Eye (tissue), 1 donor: ENCODE results near the gene DACT3.
A peak's percentile ranks its signal among the peaks of the same experiment; 100 is the strongest.
"Not testable (repeated sequence)": the region's sequence is repeated elsewhere in the genome, so short reads cannot be mapped to it uniquely, and the experiment has no call there.

ENCODE experiments used
- DNase-seq: peaks from one replicate; pipeline ENCODE4 v3.0.0-alpha.2; 2015

Gene DACT3

DNA sequence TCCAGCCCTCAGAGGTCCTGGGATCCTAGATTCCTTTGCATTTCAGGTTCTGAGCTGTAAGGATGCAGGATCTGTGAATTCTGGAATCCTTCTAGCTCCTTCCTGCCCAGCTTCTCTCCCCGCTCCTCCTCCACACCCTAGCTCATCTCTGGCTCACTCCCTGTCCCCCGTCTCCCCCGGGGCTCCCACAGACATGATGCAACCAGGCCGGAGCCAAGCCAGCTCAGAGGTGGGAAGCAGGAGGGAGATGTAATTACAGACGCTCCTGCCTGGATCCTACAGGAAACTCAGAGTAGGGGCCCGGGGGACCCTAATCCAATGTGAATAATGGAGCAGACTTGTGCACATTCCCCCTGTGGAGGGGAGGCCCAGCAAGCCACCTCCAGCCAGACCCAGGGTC is 29.5 kb downstream of the DACT3 start:
- no peak for DNase-seq

DNA sequence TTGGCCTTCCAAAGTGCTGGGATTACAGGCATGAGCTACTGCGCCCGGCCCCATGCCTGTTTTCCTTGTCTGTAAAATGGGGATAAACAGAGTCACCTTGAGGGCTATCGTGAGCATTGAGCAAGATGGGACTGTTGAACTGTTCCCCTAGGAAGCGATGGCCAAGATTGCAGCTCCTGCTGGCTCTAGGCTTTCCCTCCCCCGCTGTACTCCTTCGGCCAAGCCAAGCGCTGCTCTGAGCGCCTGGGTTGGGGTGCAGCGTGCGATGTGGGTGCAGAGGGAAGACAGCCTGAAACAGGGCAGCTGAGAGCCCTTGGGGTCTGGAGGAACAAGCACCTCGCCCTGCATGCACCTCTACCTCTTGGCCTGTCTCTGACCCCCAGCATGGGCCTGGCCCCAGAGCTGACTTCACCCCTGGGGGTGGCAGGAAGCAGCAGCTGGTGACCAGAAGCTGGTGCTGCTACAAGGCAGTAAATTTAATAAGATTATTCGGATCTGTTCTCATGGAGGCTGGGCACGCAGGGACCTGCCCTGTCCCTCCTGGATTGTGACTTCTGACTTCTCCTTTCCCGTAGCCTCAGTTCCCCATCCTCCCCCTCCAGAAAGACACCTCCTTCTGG is 30.3 kb downstream of the DACT3 start:
- DNase-seq, result no peak

DNA sequence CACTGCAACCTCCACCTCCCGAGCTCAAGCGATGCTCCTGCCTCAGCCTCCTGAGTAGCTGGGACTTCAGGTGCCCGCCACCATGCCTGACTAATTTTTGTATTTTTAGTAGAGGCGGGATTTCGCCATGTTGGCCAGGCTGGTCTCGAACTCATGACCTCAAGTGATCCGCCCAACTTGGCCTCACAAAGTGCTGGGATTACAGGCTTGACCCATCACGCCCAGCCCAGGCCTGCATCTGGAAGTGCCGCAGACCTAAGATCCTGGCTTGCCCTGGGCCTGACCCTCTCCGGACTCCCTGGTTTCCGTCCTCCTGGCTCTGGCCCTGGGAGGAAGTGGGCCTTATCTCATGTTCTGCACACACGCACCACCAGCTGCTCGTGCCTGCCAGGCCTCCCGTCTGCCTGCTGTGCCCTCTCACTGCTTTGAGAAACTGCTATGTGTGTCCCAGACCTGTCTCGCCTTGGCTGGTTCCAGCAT is 31.4 kb downstream of the DACT3 start:
- no peak for DNase-seq

DNA sequence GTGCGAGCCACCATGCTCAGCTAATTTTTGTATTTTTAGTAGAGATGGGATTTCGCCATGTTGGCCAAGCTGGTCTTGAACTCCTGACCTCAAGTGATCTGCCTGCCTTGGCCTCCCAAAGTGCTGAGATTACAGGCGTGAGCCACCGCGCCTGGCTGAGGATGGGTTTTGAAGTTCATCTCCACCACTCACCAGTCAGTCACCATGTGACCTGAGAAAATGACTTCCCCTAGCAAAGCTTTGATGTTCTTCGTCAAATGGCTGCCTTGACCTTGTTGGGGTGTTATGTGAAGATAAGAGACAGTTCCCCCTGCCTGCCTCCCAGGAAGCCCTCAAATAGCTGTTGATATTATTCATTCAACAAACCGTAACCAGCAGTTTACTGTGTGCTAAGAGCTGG is 32.0 kb downstream of the DACT3 start:
- DNase-seq, result not testable (repeated sequence)

DNA sequence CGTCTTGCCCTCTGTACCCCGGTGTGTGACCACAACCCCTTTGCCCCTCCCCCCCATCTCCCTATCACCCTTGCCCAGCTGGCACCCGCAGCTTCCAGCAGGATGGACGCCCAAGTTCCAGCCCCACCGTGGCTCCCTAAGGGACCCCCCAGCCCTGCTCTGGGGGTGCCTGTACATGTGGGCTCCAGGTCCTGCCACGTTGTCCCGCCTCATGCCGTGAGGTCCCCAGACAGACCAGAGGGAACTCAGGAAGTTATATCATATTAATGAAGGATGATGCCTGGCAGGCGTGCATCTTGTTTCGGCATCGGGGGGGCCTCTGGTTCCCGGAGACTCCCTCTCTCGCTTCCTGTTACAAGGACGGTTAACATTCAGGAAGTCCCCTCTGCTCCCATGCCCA is 34.5 kb downstream of the DACT3 start:
- DNase-seq, result no peak

DNA sequence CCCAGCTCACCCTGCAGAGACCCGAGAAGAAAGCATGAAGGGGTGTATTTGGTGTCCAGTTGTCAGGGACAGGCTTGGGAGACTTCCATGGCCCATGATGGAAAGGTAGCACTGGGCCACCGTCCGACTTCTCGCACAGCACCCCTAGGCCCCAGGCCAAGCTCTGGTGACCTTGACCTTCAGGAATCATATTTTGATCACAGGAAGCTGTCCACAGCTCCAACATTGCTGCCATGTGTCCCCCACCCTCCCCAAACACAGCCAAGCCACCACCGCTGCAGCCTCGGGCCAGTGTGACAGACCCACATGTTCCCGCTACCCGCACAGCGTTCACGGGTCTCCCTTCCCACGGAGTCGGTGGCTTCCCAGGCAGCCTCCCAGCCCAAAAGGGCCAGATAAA is 35.3 kb downstream of the DACT3 start:
- no peak for DNase-seq

DNA sequence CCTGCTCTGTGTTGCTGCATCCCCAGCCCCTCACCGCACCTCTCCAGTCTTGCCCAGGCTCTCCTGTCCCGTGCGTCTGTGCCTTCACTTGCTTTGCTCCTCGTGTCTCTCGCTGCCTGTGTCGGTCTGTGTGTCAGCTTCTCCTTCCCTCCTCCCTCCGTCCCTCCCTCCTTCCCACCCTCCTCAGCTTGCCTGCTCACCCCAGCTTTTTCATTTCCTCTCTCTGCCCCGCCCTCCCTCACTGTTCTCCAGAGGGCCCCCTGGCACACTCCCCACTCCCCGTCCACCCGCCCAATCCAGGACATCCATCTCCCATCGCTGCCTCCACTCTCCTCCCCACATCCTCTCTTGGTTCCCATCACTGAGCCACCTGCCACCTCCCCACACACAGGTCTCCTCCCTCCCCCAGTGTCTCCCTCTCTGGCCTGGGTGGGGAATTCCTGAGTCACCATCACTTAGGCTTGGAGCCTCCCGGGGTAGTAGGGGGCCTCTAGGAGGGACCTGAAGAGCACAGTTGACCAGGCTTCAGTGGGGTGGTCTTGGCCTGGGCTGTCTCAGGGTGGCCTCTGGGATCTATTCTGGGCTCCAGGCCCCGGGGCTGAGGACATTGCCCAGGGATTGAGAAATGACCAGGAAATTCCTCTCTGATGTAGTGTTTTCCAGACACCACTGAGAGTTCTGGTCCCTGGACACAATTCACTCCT is 35.9 kb downstream of the DACT3 start, which contains the start of gene PTGIR:
Gene PTGIR, minus strand, starts transcription at position 132 of the 704 bp plus-strand sequence. CDS start 864 bp downstream, outside the sequence.
- peak; percentile 35 for DNase-seq

DNA sequence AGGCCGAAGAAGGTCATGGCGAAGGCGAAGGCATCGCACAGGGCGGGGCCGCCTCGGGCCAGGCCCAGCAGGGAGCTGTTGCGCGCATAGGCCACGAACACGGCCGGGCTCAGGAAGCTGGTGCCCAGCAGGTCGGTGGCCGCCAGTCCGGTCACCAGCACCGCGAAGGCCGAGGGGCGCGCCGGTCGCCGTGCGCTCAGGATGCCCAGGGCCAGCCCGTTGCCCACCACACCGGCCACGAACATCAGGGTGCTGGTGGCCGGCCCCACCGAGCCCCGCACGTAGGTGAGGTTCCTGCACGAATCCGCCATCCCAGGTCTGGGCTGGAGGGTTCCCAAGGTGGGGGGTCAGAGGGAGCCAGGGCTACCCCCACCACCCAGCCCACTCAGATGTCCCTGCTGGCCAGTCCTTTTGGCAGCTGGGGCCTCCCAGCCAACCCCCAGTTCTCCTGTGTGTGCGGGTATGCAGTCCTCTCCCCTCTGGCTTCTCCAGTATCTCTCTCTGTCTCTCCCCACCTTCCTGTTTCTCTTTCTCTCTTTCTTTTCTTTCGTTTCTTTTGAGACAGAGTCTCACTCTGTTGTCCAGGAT is 37.0 kb downstream of the DACT3 start:
- DNase-seq, result no peak

DNA sequence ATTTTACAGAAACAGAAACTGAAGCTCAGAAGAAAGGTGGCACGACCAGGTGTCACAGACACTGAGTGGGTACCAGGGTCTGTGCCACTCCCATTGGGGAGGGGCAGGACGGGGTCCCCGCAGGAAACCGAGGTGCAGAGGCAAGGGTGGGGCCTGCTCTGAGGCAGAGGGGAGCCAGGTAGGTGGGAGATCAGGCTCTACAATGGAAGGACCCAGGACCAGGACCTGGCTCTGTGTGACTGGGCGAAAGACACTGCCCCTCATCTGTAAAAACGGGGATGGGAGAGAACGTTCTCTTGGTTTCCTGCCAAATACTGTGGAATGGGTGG is 38.9 kb downstream of the DACT3 start:
- no peak for DNase-seq

DNA sequence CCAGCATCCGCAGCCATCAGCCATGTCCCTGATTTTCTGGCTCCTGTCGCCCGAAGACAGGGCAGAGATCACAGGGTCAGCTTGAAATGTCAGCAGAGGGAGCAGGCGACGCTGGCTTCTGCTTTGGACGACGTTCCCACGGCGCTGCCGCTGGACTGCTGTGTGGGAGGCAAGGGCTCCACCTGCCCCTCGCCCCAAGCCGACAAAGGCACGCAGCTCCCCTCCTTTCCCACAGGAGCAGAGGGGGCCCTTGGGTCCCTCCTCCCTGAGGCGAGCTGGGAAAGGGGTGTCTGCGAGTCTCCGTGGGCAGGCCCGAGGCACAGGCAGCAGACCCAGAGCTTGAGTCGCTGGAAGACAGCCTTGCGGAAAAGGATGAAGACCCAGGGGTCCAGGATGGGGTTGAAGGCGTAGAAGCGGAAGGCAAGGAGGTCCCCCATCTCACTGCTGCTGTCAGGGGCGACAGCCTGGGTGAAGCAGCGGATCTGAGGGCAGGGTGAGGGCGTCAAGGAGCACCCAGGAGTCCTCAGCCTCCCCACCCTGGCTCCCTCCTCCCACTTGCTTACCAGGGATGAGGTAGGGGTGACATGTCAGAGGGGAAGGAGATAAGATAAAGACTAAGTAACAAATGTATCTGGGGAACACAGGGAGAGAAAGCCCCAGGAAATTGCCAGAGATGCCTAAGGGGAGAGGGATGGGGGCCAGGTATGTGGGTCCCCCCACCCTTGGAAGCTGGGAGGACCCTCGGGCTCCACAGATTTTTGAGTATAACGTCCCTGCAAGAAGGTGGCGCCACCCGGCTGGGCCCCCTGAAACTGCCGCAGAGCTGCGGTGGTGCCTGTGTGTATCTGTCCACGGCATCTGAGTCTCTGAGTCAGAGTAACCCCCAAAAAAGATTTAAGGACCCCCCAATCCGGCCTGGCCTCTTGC is 39.5 kb downstream of the DACT3 start:
- no peak for DNase-seq

DNA sequence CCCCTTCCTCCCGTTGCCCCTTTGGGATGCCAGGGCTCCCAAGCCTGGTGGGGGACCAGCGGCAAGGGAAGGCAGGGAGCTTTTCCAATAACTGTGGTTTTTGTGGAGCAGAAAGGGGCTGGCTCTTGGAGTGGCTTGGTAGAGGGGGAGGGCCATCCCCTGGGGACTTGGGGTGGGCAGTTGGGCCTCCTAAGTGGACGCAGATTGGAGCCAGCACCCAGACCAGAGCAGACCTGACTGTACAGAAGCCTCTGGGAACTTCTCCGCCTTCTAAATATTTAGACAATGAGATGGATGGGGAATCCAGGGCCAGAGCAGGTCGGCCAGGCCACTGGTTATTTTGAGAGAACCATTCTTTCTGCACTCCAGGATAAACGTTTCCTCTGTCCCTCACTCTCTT is 40.3 kb downstream of the DACT3 start:
- DNase-seq, result peak; percentile 19

DNA sequence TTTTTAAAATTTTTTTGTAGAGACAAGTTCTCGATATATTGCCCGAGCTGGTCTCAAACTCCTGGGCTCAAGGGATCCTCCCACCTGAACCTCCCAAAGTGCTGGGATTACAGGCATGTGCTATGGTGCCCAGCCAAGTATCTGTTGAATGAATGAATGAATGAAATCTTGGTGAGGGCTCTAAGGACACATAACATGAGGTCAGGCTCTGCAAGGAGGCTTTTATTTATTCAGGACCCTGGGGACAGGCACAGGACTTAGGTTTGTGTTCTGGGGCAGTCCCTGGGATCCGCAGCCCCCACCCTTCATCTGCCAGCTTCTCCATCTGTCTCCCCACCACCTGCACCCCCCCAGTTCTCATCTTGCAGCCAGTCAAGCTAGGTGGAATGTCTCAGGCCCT is 40.7 kb downstream of the DACT3 start:
- no peak for DNase-seq

DNA sequence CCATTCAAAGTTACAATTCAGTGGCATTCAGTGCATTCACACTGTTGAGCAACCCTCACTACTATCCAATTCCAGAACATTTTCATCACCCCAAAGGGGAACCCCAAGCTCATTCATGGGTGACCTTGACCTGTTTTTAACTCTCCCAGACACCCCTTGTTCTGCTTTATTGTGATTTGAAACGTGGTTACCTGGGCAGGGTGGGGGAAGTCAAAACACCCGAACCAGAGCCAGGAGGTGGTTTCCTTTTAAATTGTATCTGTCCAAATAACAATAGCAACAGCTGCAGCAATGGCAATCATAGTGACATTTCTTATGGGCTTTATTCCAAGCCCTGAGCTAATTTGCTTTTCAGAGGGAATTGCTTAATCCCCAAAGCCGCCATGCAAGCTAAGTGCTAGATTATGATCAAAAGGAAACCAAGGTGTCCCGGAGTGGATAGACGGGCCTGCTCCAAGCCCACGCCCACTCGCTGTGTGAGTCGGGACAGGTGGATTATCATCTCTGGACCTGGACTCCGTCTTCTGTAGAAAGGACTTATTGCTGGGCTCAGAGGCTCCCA is 42.2 kb downstream of the DACT3 start:
- DNase-seq, result peak; percentile 30

DNA sequence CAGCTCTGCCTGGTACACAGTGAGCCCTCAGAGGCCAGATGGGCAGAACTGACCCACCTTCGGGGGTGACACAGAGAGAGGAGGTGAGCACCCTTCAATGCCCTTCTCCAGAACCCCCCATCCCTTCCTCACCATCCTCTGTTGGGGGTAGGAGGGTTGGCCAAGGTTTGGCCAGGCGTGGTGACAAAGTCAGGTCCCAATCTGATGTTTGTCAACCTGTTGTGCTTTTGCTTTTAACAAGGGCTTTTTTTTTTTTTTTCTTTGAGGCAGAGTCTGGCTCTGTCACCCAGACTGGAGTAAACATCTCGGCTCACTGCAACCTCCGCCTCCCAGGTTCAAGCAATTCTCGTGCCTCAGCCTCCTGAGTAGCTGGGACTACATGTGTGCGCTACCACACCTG is 43.4 kb downstream of the DACT3 start:
- no peak for DNase-seq

DNA sequence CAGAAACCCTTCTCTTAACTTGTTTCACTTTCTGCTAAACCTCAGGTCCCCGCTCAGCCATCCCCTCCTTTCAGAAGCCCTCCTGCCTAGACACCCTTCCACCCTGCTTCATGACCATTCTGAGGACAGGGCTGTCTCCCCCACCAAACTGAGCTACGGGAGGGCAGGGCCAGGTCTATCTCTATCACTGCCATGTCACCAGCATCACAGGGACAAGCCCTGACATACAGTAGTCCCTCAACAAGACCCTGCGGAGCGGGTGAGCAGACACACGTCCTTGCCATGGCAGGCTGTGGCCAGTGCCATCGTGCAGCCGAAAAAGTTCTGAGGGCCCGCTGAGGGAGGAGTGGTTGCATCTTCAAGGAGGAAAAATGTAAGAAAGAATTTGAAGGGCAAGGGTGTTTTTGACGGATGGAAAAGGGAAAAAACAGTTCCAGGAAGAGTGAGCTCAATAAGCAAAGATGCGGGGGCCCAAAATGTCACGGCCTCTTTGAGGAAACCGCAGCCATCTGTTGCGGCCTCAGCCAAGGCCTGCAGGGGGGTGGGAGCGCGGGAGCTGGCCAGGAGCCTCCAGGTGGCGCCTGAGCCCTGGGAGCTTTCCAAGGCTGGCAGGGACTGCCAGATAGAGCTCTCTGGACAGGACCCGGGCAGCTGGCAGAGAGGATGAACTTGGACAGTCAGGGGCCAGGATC is 44.2 kb downstream of the DACT3 start:
- DNase-seq, result peak; percentile 66

DNA sequence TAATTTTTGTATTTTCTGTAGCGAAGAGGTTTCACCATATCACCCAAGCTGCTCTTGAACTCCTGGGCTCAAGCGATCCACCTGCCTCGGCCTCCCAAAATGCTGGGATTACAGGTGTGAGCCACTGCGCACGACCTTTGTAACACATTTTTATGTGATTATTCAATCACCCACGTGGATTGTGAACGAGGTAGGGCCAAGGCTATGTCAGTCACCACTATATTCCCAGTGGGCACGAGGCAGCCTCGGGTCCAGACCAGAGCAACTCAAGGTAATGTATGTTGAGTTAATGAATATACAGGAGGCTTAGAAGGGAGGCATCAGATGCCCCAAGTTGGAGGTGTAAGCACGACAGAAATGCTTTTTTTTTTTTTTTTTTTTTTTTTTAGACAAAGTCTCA is 45.0 kb downstream of the DACT3 start:
- DNase-seq, result no peak

DNA sequence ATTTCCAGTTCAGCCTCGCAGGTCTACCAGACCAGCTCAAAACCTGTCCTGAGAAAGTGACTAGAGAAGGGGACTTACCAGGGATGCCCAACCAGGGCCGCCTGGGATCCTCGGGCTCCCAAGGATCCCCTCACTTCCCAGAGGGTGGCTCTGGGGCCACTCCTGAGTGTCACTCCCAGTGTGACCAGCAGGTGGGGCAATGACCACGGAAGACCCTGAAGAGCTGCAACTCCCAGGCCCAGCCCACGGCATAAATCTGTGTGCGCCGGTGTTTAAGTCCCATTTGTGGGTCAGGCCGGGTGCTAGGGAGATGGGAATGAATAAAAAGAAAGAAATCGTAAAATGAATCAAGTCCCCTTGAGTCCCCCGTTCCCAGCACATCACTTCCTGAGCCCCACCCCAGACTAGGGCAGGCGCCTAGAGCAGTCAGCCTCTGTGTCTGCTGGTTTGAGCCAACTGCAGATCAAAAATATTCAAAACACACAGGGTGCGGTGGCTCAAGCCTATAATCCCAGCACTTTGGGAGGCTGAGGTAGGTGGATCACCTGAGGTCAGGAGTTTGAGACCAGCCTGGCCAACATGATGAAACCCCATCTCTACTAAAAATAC is 46.8 kb downstream of the DACT3 start:
- peak; percentile 93 for DNase-seq

DNA sequence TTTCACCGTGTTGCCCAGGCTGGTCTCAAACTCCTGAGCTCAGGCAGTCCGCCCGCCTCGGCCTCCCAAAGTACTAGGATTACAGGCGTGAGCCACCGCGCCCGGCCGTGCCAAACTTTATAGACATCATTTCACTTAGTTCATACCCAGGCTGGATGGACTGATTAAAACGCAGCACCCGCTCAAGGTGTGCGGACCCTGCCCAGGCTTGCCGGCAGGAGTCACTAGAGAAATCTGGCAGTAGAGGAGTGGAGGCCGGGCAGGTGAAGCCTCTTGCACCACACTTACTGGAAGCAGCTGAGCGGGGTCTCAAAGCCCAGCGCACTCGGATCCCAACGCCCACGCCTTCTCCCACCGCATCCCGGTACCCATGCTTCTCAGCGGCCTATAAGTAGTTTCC is 47.5 kb downstream of the DACT3 start:
- DNase-seq, result no peak

DNA sequence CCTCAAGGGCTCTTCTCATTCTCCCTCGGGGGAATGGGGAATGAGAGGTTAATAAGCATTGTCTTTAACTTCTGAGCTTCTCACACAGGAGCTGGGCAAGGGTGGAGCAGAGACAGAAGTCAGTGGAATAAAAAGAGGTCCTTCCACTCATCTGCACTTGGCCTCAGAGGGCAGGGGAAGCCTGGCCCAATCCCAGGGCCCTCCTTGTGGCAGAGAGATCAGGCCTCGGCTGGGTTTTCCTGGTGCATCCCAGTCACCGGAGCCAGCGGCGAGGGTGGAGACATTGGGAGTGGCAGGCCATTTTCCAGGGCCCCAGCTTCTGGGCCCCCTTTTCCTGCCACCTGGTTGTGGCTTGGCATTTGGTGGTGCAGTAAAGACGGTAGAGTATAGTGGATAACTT is 49.2 kb downstream of the DACT3 start:
- DNase-seq, result no peak

DNA sequence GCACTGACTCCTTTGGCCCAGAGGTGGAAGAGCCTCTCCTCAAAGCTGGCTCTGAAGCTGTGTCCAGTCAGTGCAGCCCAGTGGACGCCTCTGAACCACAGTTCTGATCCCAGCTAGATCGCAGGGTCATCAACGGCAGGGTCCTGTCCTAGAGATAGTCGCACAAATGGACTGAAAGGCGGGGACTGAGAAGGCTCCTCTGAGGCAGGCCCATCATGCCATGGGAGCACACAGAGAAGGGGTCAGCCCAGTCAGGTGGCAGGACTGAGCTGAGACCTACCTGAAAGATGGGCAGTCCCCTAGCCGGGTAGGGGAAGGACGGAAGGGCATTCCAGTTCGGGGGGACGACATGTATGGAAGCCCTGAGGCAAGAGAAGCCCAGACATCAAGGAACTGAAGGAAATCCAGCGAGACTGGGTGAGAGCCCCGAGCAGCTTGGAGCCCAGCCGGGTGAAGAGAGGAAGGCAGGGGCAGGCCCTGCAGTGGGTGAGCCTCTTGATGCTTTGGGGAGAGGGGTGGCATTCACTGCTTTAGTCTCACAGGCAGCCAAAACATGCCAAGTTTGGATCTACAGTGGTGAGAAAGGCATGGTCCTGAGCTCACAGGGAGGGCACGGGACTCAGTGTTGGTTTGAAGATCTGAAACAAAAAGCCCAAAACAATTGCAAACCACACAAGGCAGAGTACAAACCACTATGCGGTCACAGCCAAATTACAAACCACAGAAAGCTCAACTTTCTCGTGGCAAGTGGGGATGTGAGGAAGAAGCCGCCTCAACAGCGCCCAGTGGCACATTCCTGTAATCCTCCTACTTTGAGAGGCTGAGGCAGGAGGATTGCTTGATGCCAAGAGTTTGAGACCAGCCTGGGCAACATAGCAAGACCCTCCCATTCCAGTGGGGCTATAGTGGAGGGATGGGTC is 49.9 kb downstream of the DACT3 start:
- peak; percentile 21 for DNase-seq

DNA sequence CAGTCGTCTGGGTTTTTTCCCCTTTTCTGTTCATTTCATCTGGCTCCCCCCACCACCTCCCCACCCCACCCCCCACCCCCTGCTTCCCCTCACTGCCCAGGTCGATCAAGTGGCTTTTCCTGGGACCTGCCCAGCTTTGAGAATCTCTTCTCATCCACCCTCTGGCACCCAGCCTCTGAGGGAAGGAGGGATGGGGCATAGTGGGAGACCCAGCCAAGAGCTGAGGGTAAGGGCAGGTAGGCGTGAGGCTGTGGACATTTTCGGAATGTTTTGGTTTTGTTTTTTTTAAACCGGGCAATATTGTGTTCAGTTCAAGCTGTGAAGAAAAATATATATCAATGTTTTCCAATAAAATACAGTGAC is 50.6 kb downstream of the DACT3 start:
- DNase-seq, result no peak
